Omental fat pad (tissue), 4 donors: ENCODE data around the gene ASB2. TPM values are rescaled to one million over a fixed set of nuclear protein-coding genes. Genes with fewer than 3 reads are reported as not detected.

Experiments
- ATAC-seq: fragments of 150-250 bp; one replicate; pipeline ENCODE4 v1.9.1; 2016; ENCODE audit warnings: mild to moderate bottlenecking, moderate library complexity; ENCODE audit not compliant: low FRiP score
- DNase-seq: peaks from one replicate; pipeline ENCODE4 v3.0.0-alpha.2; 2019; ENCODE audit warnings: low spot score
- CTCF ChIP-seq, 3 donors: fragments of 450-650 bp; IDR thresholded peaks; one replicate each; pipeline ENCODE4 v1.5.1; 2016 to 2017; ENCODE audit warnings: antibody characterized with exemption in 3 of 3, mild to moderate bottlenecking in 3 of 3, moderate library complexity in 2 of 3
- total RNA-seq, 4 donors: library from RNA; depleted of rRNA; stranded (reverse); fragments of >200 nt; gene quantifications; one replicate each; pipeline ENCODE4 v1.1.0, GENCODE V29; 2016

ASB2 gene
- total RNA-seq, 4 donors from 2014 or later: 0.36 to 2.4 (median 0.56) TPM

- ATAC-seq (no peak), DNase-seq (no peak)
- TF ChIP-seq CTCF (IDR thresholded peaks at IDR 0.05): no peak
These were observed 43.7 kb downstream of the ASB2 start for GRCh38 chr14:93932642-93933041.

- no peak for ATAC-seq
These were observed 45.4 kb downstream of the ASB2 start for GRCh38 chr14:93930989-93931307.

GRCh38 chr14:93930296-93930988, 45.9 kb downstream of the ASB2 start:
- no peak for ATAC-seq
- no peak for DNase-seq
- TF ChIP-seq CTCF (IDR thresholded peaks at IDR 0.05): no peak

More at GRCh38 chr14:93930989-93931307, 45.4 kb downstream of the ASB2 start:
- no peak for TF ChIP-seq CTCF (IDR thresholded peaks at IDR 0.05)
- DNase-seq: no peak

- ATAC-seq: no peak
- TF ChIP-seq CTCF (IDR thresholded peaks at IDR 0.05): no peak
- DNase-seq: no peak
These were observed 46.7 kb downstream of the ASB2 start for GRCh38 chr14:93929657-93930056.

- TF ChIP-seq CTCF (IDR thresholded peaks at IDR 0.05): no peak
- DNase-seq (no peak), ATAC-seq (no peak)
These were observed 47.3 kb downstream of the ASB2 start for GRCh38 chr14:93929048-93929535.

- ATAC-seq (no peak), DNase-seq (no peak)
- no peak for TF ChIP-seq CTCF (IDR thresholded peaks at IDR 0.05)
These were observed 48.0 kb downstream of the ASB2 start for GRCh38 chr14:93928184-93929047.
